H9 (cell line): ENCODE data around the gene SOX14. TPM values are rescaled to one million over a fixed set of nuclear protein-coding genes. Genes with fewer than 3 reads are reported as not detected.

Experiments used
- DNase-seq: peaks from one replicate; pipeline ENCODE4 v3.0.0-alpha.2; 2017
- H2AFZ ChIP-seq: one replicate; pipeline ENCODE4 v1.6.1; 2013; ENCODE audit warnings: mild to moderate bottlenecking, low read length, control low read depth, moderate library complexity
- H2AK5ac ChIP-seq: 2 replicates; pipeline ENCODE4 v1.6.1; 2013; ENCODE audit warnings: low read length, control low read depth, mixed read lengths; ENCODE audit not compliant: insufficient read length
- H2BK120ac ChIP-seq: one replicate; pipeline ENCODE4 v1.6.1; 2013; ENCODE audit warnings: low read depth, mild to moderate bottlenecking, low read length, control low read depth, inconsistent platforms; ENCODE audit not compliant: poor library complexity, severe bottlenecking
- H2BK12ac ChIP-seq: 2 replicates; pipeline ENCODE4 v1.6.1; 2013; ENCODE audit warnings: low read length, control low read depth, mixed read lengths, low read depth; ENCODE audit not compliant: insufficient read length
- H2BK15ac ChIP-seq: 2 replicates; pipeline ENCODE4 v1.6.1; 2013; ENCODE audit warnings: low read depth, low read length, control low read depth
- H2BK20ac ChIP-seq: one replicate; pipeline ENCODE4 v1.6.1; 2013; ENCODE audit warnings: low read depth, mild to moderate bottlenecking, low read length, control low read depth, inconsistent platforms; ENCODE audit not compliant: poor library complexity, severe bottlenecking
- H2BK5ac ChIP-seq: 2 replicates; pipeline ENCODE4 v1.6.1; 2013; ENCODE audit warnings: low read length, control low read depth, mixed read lengths; ENCODE audit not compliant: insufficient read length
- H3K14ac ChIP-seq: 2 replicates; pipeline ENCODE4 v1.6.1; 2013; ENCODE audit warnings: low read length, control low read depth; ENCODE audit not compliant: insufficient read depth
- H3K18ac ChIP-seq: 2 replicates; pipeline ENCODE4 v1.6.1; 2013; ENCODE audit warnings: low read depth, mild to moderate bottlenecking, mixed read lengths, low read length, control low read depth; ENCODE audit not compliant: insufficient read length
- H3K23ac ChIP-seq: 2 replicates; pipeline ENCODE4 v1.6.1; 2013; ENCODE audit warnings: low read length, control low read depth, mixed read lengths, low read depth; ENCODE audit not compliant: insufficient read length
- H3K23me2 ChIP-seq: 2 replicates; pipeline ENCODE4 v1.6.1; 2013; ENCODE audit warnings: low read depth, mild to moderate bottlenecking, mixed read lengths, low read length, control low read depth; ENCODE audit not compliant: insufficient read length, poor library complexity, severe bottlenecking
- H3K27ac ChIP-seq: 2 replicates; pipeline ENCODE4 v1.5.1; 2013; ENCODE audit warnings: low read length, control low read depth, mixed read lengths, low read depth; ENCODE audit not compliant: insufficient read length
- H3K27me3 ChIP-seq: 2 replicates; pipeline ENCODE4 v1.6.1; 2013; ENCODE audit warnings: low read length, control low read depth, inconsistent platforms; ENCODE audit not compliant: insufficient read depth
- H3K4ac ChIP-seq: 2 replicates; pipeline ENCODE4 v1.6.1; 2013; ENCODE audit warnings: low read depth, mild to moderate bottlenecking, control low read depth, inconsistent platforms, low read length, moderate library complexity
- H3K4me1 ChIP-seq: 2 replicates; pipeline ENCODE4 v1.6.1; 2013; ENCODE audit warnings: low read length, control low read depth, inconsistent platforms; ENCODE audit not compliant: insufficient read depth
- H3K4me2 ChIP-seq: 2 replicates; pipeline ENCODE4 v1.6.1; 2013; ENCODE audit warnings: low read length, control low read depth, mixed read lengths; ENCODE audit not compliant: insufficient read length, insufficient read depth
- H3K56ac ChIP-seq: 2 replicates; pipeline ENCODE4 v1.6.1; 2013; ENCODE audit warnings: low read depth, mild to moderate bottlenecking, mixed read lengths, low read length, control low read depth; ENCODE audit not compliant: insufficient read length
- H3K79me1 ChIP-seq: 2 replicates; pipeline ENCODE4 v1.6.1; 2013; ENCODE audit warnings: low read depth, mild to moderate bottlenecking, moderate library complexity, low read length, control low read depth, inconsistent platforms; ENCODE audit not compliant: insufficient read depth, poor library complexity, severe bottlenecking
- H3K79me2 ChIP-seq: 2 replicates; pipeline ENCODE4 v1.6.1; 2013; ENCODE audit warnings: low read length, control low read depth, inconsistent platforms; ENCODE audit not compliant: insufficient read depth
- H3K9ac ChIP-seq: 2 replicates; pipeline ENCODE4 v1.6.1; 2013; ENCODE audit warnings: low read length, control low read depth, mixed read lengths; ENCODE audit not compliant: insufficient read length; ENCODE audit errors: extremely low read depth
- H3K9me3 ChIP-seq: one replicate; pipeline ENCODE4 v1.6.1; 2013; ENCODE audit warnings: low read depth, low read length, inconsistent platforms; ENCODE audit not compliant: control insufficient read depth
- H3T11ph ChIP-seq: one replicate; pipeline ENCODE4 v1.6.1; 2013; ENCODE audit warnings: mild to moderate bottlenecking, low read length, control low read depth, inconsistent platforms
- H4K20me1 ChIP-seq: one replicate; pipeline ENCODE4 v1.6.1; 2013; ENCODE audit not compliant: control insufficient read depth, insufficient read length, insufficient read depth
- H4K5ac ChIP-seq: 2 replicates; pipeline ENCODE4 v1.6.1; 2013; ENCODE audit warnings: low read depth, mild to moderate bottlenecking, mixed read lengths, low read length, control low read depth; ENCODE audit not compliant: insufficient read length
- H4K8ac ChIP-seq: replicated peaks from 2 replicates; pipeline ENCODE4 v1.6.1; 2013; ENCODE audit warnings: low read length, control low read depth, mixed read lengths, low read depth; ENCODE audit not compliant: insufficient read length
- H4K91ac ChIP-seq: 2 replicates; pipeline ENCODE4 v1.6.1; 2013; ENCODE audit warnings: low read depth, mild to moderate bottlenecking, moderate library complexity, mixed read lengths, low read length, control low read depth; ENCODE audit not compliant: insufficient read length
- H3K27ac Mint-ChIP-seq, 3 experiments: 2 replicates in 2 of 3; 3 replicates in 1 of 3; pipeline ENCODE4 v1.8.0; 2020 to 2021; ENCODE audit warnings: mixed read lengths in 3 of 3, mild to moderate bottlenecking in 1 of 3, moderate library complexity in 1 of 3
- H3K27me3 Mint-ChIP-seq: 2 replicates; pipeline ENCODE4 v1.8.0; 2021; ENCODE audit warnings: low read depth, mild to moderate bottlenecking, moderate library complexity, mixed read lengths
- H3K36me3 Mint-ChIP-seq, 3 experiments: 2 replicates in 2 of 3; 3 replicates in 1 of 3; pipeline ENCODE4 v1.8.0; 2020 to 2021; ENCODE audit warnings: low read depth in 3 of 3, mixed read lengths in 3 of 3; ENCODE audit not compliant: insufficient read depth in 1 of 3
- H3K4me1 Mint-ChIP-seq, 2 experiments: 2 replicates each; pipeline ENCODE4 v1.8.0; 2020; ENCODE audit warnings: mixed read lengths in 2 of 2
- H3K4me3 Mint-ChIP-seq, 2 experiments: 2 replicates in 1 of 2; 3 replicates in 1 of 2; pipeline ENCODE4 v1.8.0; 2020 to 2021; ENCODE audit warnings: mild to moderate bottlenecking in 2 of 2, mixed read lengths in 2 of 2, moderate library complexity in 1 of 2
- H3K9me3 Mint-ChIP-seq, 2 experiments: 2 replicates in 1 of 2; 3 replicates in 1 of 2; pipeline ENCODE4 v1.8.0; 2020; ENCODE audit warnings: mild to moderate bottlenecking in 2 of 2, mixed read lengths in 2 of 2, moderate library complexity in 1 of 2
- CTCF ChIP-seq: fragments of 200-600 bp; sonication (generic); conservative IDR thresholded peaks from 3 replicates; pipeline ENCODE4 v1.8.0; 2021; ENCODE audit warnings: antibody characterized with exemption, mild to moderate bottlenecking
- WGBS: extraction: QIAGEN DNeasy Blood & Tissue Kit; methylation state at CpG from one replicate; pipeline ENCODE4 v1.1.7; 2013; ENCODE audit warnings: missing lambda C conversion rate, low lambda C conversion rate, mixed read lengths; ENCODE audit not compliant: insufficient read length; ENCODE audit errors: extremely low coverage; 5-methylcytosine and 5-hydroxymethylcytosine counted together
- total RNA-seq: library from RNA; stranded (reverse); gene quantifications from 2 replicates; pipeline ENCODE4 v1.2.1, GENCODE V29; 2021

Gene SOX14
- total RNA-seq, 1 experiment from 2014 or later, result 0.57 TPM

GRCh38 chr3:137815251-137815650 lies 51.1 kb downstream of the SOX14 start:
- Histone ChIP-seq H3K79me1 (no peaks in the 10 kb centered on the region), H3K56ac (no peak overlapping the region), H3K4me2 (no peak overlapping the region), H3K4ac (no peak overlapping the region), H3K18ac (no peak overlapping the region), H3K23ac (no peak overlapping the region), H4K20me1 (no peaks in the 10 kb centered on the region), H4K5ac (no peak overlapping the region), H3T11ph (no peak overlapping the region), H3K23me2 (no peaks in the 10 kb centered on the region), H2BK20ac (no peak overlapping the region), H4K8ac (no peak overlapping the region), H2AK5ac (no peak overlapping the region), H3K79me2 (no peaks in the 10 kb centered on the region), H2BK15ac (no peak overlapping the region), H3K27ac (no peak overlapping the region), H2BK12ac (no peak overlapping the region), H4K91ac (no peak overlapping the region), H3K4me1 (no peaks in the 10 kb centered on the region; the same call in 1 of the 2 replicates), H2AFZ (no peak overlapping the region), H3K9ac (no peak overlapping the region), H3K27me3 (no peaks in the 10 kb centered on the region), H3K14ac (no peak overlapping the region), H3K9me3 (no peaks in the 10 kb centered on the region), H2BK5ac (no peak overlapping the region), H2BK120ac (no peak overlapping the region)
- Mint-ChIP-seq H3K4me3 (no peak overlapping the region), H3K27ac (no peak overlapping the region), H3K27me3 (no peaks in the 10 kb centered on the region), H3K4me1 (peaks cover 25 to 28% of the 10 kb centered on the region in 2 experiments), H3K36me3 (peaks cover 0 to 1% (median 0%) of the 10 kb centered on the region in 3 experiments; a peak in 1 of 7 replicates), H3K9me3 (peaks cover 0 to 3% of the 10 kb centered on the region in 2 experiments; a peak in 2 of 5 replicates)
- WGBS, result no CpG with 5 or more reads among the region's 8 CpGs
- no peak for DNase-seq
- TF ChIP-seq CTCF, result no peak

Other genes with a start within 250 kb of the SOX14 start
- not detected in 2 replicates for gene CLDN18, start 245.8 kb downstream of the SOX14 start, total RNA-seq